ENCODE measurements around the gene AMER1. TPM values are rescaled to one million over a fixed set of nuclear protein-coding genes. Genes with fewer than 3 reads are reported as not detected.

AMER1 gene
- total and polyA plus RNA-seq, 12 donors: 0.54 to 8.7 (median 4.3) TPM

- WGBS, 4 donors: 23 to 52% (median 41%) methylated on average over 5 of the region's 5 CpGs
- TF ChIP-seq POLR2A (IDR thresholded peaks at IDR 0.05) (no peak), CTCF (IDR thresholded peaks at IDR 0.05) (no peak)
Observed at GRCh38 chrX:64206556-64207162, 1.2 kb upstream of the AMER1 start.

GRCh38 chrX:64205735-64206501, 410 bp upstream of the AMER1 start:
- intact Hi-C loops (cut with DNase I): loop anchor here in 1 of 2 donors (10.0 kb wide), 1 partner anchor 111 kb away; no protein-coding TSS in a partner anchor
- DNase-seq: peak; percentile 94 to 98 (median 95)
- Histone ChIP-seq H3K4me1 (replicated peaks in 1 of 2) (peaks cover 9 to 16% of the 10 kb centered on the region in 2 donors), H3K36me3 (replicated peaks in 1 of 2) (no peaks in the 10 kb centered on the region), H3K9me3 (replicated peaks in 1 of 3) (no peaks in the 10 kb centered on the region), H3K27ac (peak overlapping the region; percentile 65 to 95 (median 88)), H3K27me3 (no peaks in the 10 kb centered on the region), H3K4me3 (peak overlapping the region in 2 of 4 donors; percentile 43 to 70)
- TF ChIP-seq CTCF (IDR thresholded peaks at IDR 0.05) (peak in 3 of 6 experiments; percentile 17 to 48 (median 20)), POLR2A (IDR thresholded peaks at IDR 0.05) (peak; percentile 70 to 88)
- WGBS, 4 donors: 0 to 42% (median 17%) methylated on average over 17 to 45 of the region's 45 CpGs

More at GRCh38 chrX:64206556-64207162, 1.2 kb upstream of the AMER1 start:
- peak; percentile 16 to 59 (median 30) for DNase-seq
- Histone ChIP-seq H3K9me3 (replicated peaks in 1 of 3) (no peaks in the 10 kb centered on the region), H3K27me3 (no peaks in the 10 kb centered on the region), H3K36me3 (replicated peaks in 1 of 2) (no peaks in the 10 kb centered on the region), H3K27ac (peak overlapping the region; percentile 65 to 95 (median 88)), H3K4me3 (peak overlapping the region in 2 of 4 donors; percentile 2 to 70), H3K4me1 (replicated peaks in 1 of 2) (peaks cover 9 to 16% of the 10 kb centered on the region in 2 donors)
- intact Hi-C loops (cut with DNase I): loop anchor here in 1 of 2 donors (10.0 kb wide), 1 partner anchor 112 kb away; no protein-coding TSS in a partner anchor

GRCh38 chrX:64204701-64205440, 637 bp downstream of the AMER1 start:
- peak overlapping the region; percentile 65 to 95 (median 88) for H3K27ac ChIP-seq
- WGBS, 4 donors: 1 to 25% (median 23%) methylated on average over 16 to 46 of the region's 46 CpGs; no CpG with 5 or more reads in 1 of the 4 donors
- intact Hi-C loops (cut with DNase I): loop anchor here in 1 of 2 donors (10.0 kb wide), 1 partner anchor 110 kb away; no protein-coding TSS in a partner anchor

More at GRCh38 chrX:64204701-64205440, 637 bp downstream of the AMER1 start:
- DNase-seq: peak; percentile 42 to 68 (median 63)
- Histone ChIP-seq H3K9me3 (replicated peaks in 1 of 3) (no peaks in the 10 kb centered on the region), H3K4me3 (peak overlapping the region in 3 of 4 donors; percentile 25 to 70 (median 43)), H3K27me3 (no peaks in the 10 kb centered on the region), H3K36me3 (replicated peaks in 1 of 2) (no peaks in the 10 kb centered on the region), H3K4me1 (replicated peaks in 1 of 2) (peaks cover 9 to 16% of the 10 kb centered on the region in 2 donors)
- TF ChIP-seq CTCF (IDR thresholded peaks at IDR 0.05) (no peak), POLR2A (IDR thresholded peaks at IDR 0.05) (no peak)

All from adrenal gland (tissue), 12 donors.